Measurements from ENCODE around the gene ZNF219. TPM values are rescaled to one million over a fixed set of nuclear protein-coding genes. Genes with fewer than 3 reads are reported as not detected.
"Not testable (repeated sequence)": the region's sequence is repeated elsewhere in the genome, so short reads cannot be mapped to it uniquely, and the experiment has no call there.

ZNF219 gene
- total RNA-seq, 1 donor from 2014 or later, result 5.1 TPM

DNA sequence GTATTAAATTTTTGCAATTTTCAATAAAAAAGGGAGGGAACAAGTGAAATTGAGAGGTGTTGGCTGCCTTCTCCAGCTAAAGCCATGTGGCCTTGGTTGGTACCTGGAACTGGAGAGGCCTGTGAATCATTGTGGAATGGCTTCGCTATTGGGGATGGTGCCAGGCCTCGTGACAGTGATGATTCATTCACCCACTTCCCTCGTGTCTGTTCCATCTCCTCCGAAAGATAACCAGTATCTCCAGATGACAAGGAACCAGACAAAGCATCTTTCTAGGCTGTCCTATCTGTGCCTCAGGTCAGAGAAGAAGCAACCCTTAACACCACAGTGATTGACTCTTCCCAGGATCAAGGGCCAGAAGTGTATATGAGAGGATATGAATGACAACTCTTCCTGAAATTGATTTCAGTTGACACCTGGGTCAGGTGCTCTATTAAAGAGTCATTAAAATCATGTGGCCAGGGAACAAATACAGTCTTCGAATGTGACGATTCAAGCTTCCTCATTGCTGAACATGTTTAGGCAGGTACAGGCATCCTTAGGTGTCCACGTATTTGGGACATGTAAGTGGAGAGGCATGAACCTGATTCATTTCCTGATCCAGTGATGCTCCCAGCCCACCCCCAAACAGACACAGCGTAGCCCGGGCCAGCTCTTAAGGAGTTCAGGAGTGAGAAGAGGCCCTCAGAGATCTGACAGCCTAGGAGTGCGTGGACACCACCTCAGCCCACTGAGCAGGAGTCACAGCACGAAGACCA lies 56.6 kb downstream of the ZNF219 start, which contains the start of gene RNASE7:
TSS of gene RNASE7 (plus strand) at position 687 of the 758 bp plus-strand sequence. CDS start 631 bp downstream, outside the sequence.
- no peak for DNase-seq

DNA sequence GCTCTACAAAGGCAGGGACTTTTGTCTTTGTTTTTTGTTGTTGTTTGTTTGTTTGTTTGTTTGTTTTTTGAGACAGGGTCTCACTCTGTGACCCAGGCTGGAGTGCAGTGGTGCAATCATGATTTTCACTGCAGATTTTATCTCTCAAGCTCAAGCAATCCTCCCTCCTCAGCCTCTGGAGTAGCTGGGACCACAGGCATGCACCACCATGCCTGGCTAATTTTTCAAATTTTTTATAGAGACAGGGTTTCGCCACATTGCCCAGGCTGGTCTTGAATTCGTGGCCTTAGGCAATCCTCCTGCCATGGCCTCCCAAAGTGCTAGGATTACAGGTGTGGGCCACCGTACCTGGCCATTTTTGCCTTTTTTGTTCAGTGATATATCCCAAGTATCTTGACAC lies 57.5 kb downstream of the ZNF219 start:
- DNase-seq, result not testable (repeated sequence)

DNA sequence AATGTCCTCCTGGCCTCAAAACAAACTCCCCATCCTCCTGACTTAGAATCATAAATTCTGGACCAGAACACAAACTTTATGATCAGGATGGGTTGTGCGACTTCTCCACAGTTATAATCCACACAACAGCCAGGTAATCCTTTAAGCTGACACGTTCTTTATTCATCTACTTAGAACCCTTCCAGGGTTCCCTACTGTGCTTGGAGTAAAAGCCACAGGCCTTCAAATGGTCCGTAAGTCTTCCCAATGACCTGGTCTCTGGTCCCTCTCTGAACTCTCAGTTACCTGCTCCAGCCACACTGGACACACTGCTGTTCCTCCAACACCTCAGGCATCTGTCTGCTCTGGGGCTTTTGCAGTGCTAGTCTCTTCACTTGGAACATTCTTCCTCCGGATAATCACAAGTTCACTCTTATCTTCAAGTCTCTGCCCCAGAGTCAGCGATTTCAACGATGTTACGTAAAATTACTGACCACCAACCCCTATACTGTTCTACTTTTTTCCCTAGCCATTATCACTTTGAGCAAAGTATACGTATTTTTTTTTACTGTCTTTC lies 58.0 kb downstream of the ZNF219 start:
- no peak for DNase-seq

Other genes with a start within 250 kb of the ZNF219 start
- not detected in 2 replicates for gene RNASE3, start 207.3 kb downstream of the ZNF219 start, total RNA-seq
- 0.14 TPM in 1 of 2 replicates, not detected in the other for gene RNASE2, start 143.2 kb downstream of the ZNF219 start, total RNA-seq
- 32.8 and 32.9 TPM in 2 replicates for gene METTL17, start 108.7 kb downstream of the ZNF219 start, total RNA-seq
- not detected in 2 replicates for gene SLC39A2, start 99.4 kb downstream of the ZNF219 start, total RNA-seq
- gene NDRG2, start 73.6 kb downstream of the ZNF219 start, total RNA-seq, result 3.3 and 3.6 TPM in 2 replicates
- gene TPPP2, start 68.4 kb downstream of the ZNF219 start, total RNA-seq, result not detected in 2 replicates
- gene RNASE13, start 63.8 kb downstream of the ZNF219 start, total RNA-seq, result not detected in 2 replicates
- not detected in 2 replicates for gene RNASE7, start 56.3 kb downstream of the ZNF219 start, total RNA-seq
- not detected in 2 replicates for gene RNASE8, start 40.8 kb downstream of the ZNF219 start, total RNA-seq
- 6.2 and 7.3 TPM in 2 replicates for gene ARHGEF40, start 28.4 kb downstream of the ZNF219 start, total RNA-seq
- 0.19 TPM in 1 of 2 replicates, not detected in the other for gene TMEM253, start 2.4 kb upstream of the ZNF219 start, total RNA-seq
- gene OR5AU1, start 57.4 kb upstream of the ZNF219 start, total RNA-seq, result not detected in 2 replicates
- 601 and 625 TPM in 2 replicates for gene HNRNPC, start 170.8 kb upstream of the ZNF219 start, total RNA-seq
- gene RPGRIP1, start 181.4 kb upstream of the ZNF219 start, total RNA-seq, result 0.33 TPM in 1 of 2 replicates, not detected in the other